HG03457 (cell line): ENCODE data around the gene RPL22.

Source experiments
- ATAC-seq: cut with Tn5 transposase; IDR thresholded peaks from one replicate; pipeline ENCODE4 v1.9.1; 2021; ENCODE audit warnings: moderate number of reproducible peaks; ENCODE audit not compliant: unreplicated experiment

Gene RPL22

GRCh38 chr1:6205849-6206519 is 6.6 kb upstream of the RPL22 start, which contains the start of gene RNF207:
TSS of gene RNF207 (plus strand) at chr1:6206119. CDS start at chr1:6206536, 417 bp downstream.
- no peak for ATAC-seq

- no peak for ATAC-seq
These were observed 2.9 kb upstream of the RPL22 start for GRCh38 chr1:6202256-6202655.

GRCh38 chr1:6200188-6200809 is 904 bp upstream of the RPL22 start:
- ATAC-seq, result no peak

GRCh38 chr1:6198646-6199297 is 623 bp downstream of the RPL22 start:
- ATAC-seq, result peak; percentile 12

GRCh38 chr1:6197746-6198427 is 1.5 kb downstream of the RPL22 start:
- ATAC-seq, result no peak

- ATAC-seq, result no peak
These were observed 7.4 kb downstream of the RPL22 start for GRCh38 chr1:6191968-6192367.

- ATAC-seq, result no peak
These were observed 10.9 kb downstream of the RPL22 start for GRCh38 chr1:6188466-6188865.

GRCh38 chr1:6185635-6186382 is 13.6 kb downstream of the RPL22 start:
- ATAC-seq, result no peak

- no peak for ATAC-seq
These were observed 14.2 kb downstream of the RPL22 start for GRCh38 chr1:6185151-6185550.

GRCh38 chr1:6184083-6184783 is 15.2 kb downstream of the RPL22 start:
- no peak for ATAC-seq

- no peak for ATAC-seq
These were observed 15.8 kb downstream of the RPL22 start for GRCh38 chr1:6183520-6183989.

GRCh38 chr1:6181347-6181770 is 18.0 kb downstream of the RPL22 start:
- ATAC-seq, result no peak

GRCh38 chr1:6180707-6181311 is 18.6 kb downstream of the RPL22 start:
- ATAC-seq, result no peak

- no peak for ATAC-seq
These were observed 19.1 kb downstream of the RPL22 start, which contains the start of gene CHD5 for GRCh38 chr1:6180268-6180706. TSS of gene CHD5 (minus strand) at chr1:6180321. CDS start at chr1:6180023, 298 bp downstream.

GRCh38 chr1:6179564-6180175 is 19.7 kb downstream of the RPL22 start:
- no peak for ATAC-seq

- ATAC-seq, result no peak
These were observed 20.4 kb downstream of the RPL22 start for GRCh38 chr1:6178751-6179563.

GRCh38 chr1:6177681-6178380 is 21.6 kb downstream of the RPL22 start:
- ATAC-seq, result no peak

- ATAC-seq, result no peak
These were observed 22.6 kb downstream of the RPL22 start for GRCh38 chr1:6176779-6177178.
